Thymus (tissue), 11 donors: ENCODE measurements around the gene BDKRB1. TPM values are rescaled to one million over a fixed set of nuclear protein-coding genes. Genes with fewer than 3 reads are reported as not detected.

Experiments
- DNase-seq, 9 donors: peaks; one replicate each; pipeline ENCODE4 v3.0.0-alpha.2; 2013; ENCODE audit warnings: low spot score in 9 of 9, low read depth in 6 of 9, missing footprints in 1 of 9
- H3K27ac ChIP-seq, 2 donors: one replicate each; pipeline ENCODE4 v1.5.1; 2013; ENCODE audit warnings: control low read depth in 1 of 2, low read depth in 1 of 2, low read length in 1 of 2, mild to moderate bottlenecking in 1 of 2, moderate library complexity in 1 of 2
- H3K27me3 ChIP-seq, 2 donors: one replicate each; pipeline ENCODE4 v1.5.1; 2013; ENCODE audit warnings: low read length in 1 of 2; ENCODE audit not compliant: control insufficient read depth in 2 of 2, insufficient read depth in 1 of 2
- H3K36me3 ChIP-seq, 2 donors: one replicate each; pipeline ENCODE4 v1.5.1; 2013; ENCODE audit warnings: low read length in 1 of 2, mild to moderate bottlenecking in 1 of 2, moderate library complexity in 1 of 2; ENCODE audit not compliant: control insufficient read depth in 2 of 2, insufficient read depth in 2 of 2
- H3K4me1 ChIP-seq, 2 donors: one replicate each; pipeline ENCODE4 v1.5.1; 2013; ENCODE audit warnings: low read length in 2 of 2; ENCODE audit not compliant: control insufficient read depth in 2 of 2, insufficient read depth in 2 of 2
- H3K4me3 ChIP-seq, 2 donors: one replicate each; pipeline ENCODE4 v1.5.1; 2013; ENCODE audit warnings: low read length in 2 of 2, control low read depth in 1 of 2, mild to moderate bottlenecking in 1 of 2
- H3K9me3 ChIP-seq, 2 donors: one replicate each; pipeline ENCODE4 v1.5.1; 2013; ENCODE audit warnings: low read length in 1 of 2, mild to moderate bottlenecking in 1 of 2; ENCODE audit not compliant: control insufficient read depth in 2 of 2, insufficient read depth in 1 of 2
- WGBS: extraction: QIAGEN DNeasy Blood & Tissue Kit; methylation state at CpG from one replicate; pipeline ENCODE4 v1.1.7; 2013; 5-methylcytosine and 5-hydroxymethylcytosine counted together
- polyA plus RNA-seq: library from polyadenylated mRNA; stranded (reverse); fragments of 200-250 nt; gene quantifications from one replicate; pipeline ENCODE4 v1.2.3, GENCODE V29; 2013
- total RNA-seq: library from RNA; stranded (reverse); fragments of 120-200 nt; gene quantifications from one replicate; pipeline ENCODE4 v1.2.4, GENCODE V29; 2013
- donor health status: healthy.

The BDKRB1 gene
- total and polyA plus RNA-seq, 2 donors = 0.05 to 0.62 TPM

GRCh38 chr14:96261772-96262655 is 6.0 kb downstream of the BDKRB1 start:
- Histone ChIP-seq H3K4me3 (no peak overlapping the region), H3K27ac (no peak overlapping the region), H3K27me3 (peaks cover 0 to 1% of the 10 kb centered on the region in 2 donors), H3K9me3 (no peaks in the 10 kb centered on the region), H3K4me1 (peaks cover 0 to under 1% of the 10 kb centered on the region in 2 donors), H3K36me3 (no peaks in the 10 kb centered on the region)
- DNase-seq = no peak
- 92% methylated on average over 16 of the region's 16 CpGs for WGBS

- WGBS = 93% methylated on average over 20 of the region's 20 CpGs
- DNase-seq = no peak
- Histone ChIP-seq H3K4me1 (peaks cover 0 to 2% of the 10 kb centered on the region in 2 donors), H3K9me3 (no peaks in the 10 kb centered on the region), H3K27me3 (no peaks in the 10 kb centered on the region), H3K27ac (no peak overlapping the region), H3K36me3 (no peaks in the 10 kb centered on the region), H3K4me3 (no peak overlapping the region)
Measured at GRCh38 chr14:96263347-96264199, 7.6 kb downstream of the BDKRB1 start.

DNA sequence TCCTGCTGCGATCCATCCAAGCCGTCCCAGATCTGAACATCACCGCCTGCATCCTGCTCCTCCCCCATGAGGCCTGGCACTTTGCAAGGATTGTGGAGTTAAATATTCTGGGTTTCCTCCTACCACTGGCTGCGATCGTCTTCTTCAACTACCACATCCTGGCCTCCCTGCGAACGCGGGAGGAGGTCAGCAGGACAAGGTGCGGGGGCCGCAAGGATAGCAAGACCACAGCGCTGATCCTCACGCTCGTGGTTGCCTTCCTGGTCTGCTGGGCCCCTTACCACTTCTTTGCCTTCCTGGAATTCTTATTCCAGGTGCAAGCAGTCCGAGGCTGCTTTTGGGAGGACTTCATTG is 8.2 kb downstream of the BDKRB1 start:
- Histone ChIP-seq H3K27ac (no peak overlapping the region), H3K4me3 (no peak overlapping the region), H3K36me3 (no peaks in the 10 kb centered on the region), H3K9me3 (no peaks in the 10 kb centered on the region), H3K27me3 (no peaks in the 10 kb centered on the region), H3K4me1 (peaks cover 0 to 2% of the 10 kb centered on the region in 2 donors)
- WGBS = 91% methylated on average over 14 of the region's 14 CpGs
- no peak for DNase-seq

GRCh38 chr14:96264853-96265252 is 8.8 kb downstream of the BDKRB1 start:
- Histone ChIP-seq H3K36me3 (no peaks in the 10 kb centered on the region), H3K27me3 (no peaks in the 10 kb centered on the region), H3K4me1 (peaks cover 0 to 2% of the 10 kb centered on the region in 2 donors), H3K27ac (no peak overlapping the region), H3K4me3 (no peak overlapping the region), H3K9me3 (no peaks in the 10 kb centered on the region)
- 83% methylated on average over 3 of the region's 3 CpGs for WGBS
- DNase-seq = no peak

- Histone ChIP-seq H3K36me3 (no peaks in the 10 kb centered on the region), H3K4me3 (no peak overlapping the region), H3K4me1 (peaks cover 0 to 2% of the 10 kb centered on the region in 2 donors), H3K27ac (no peak overlapping the region), H3K27me3 (no peaks in the 10 kb centered on the region), H3K9me3 (no peaks in the 10 kb centered on the region)
- 81% methylated on average over 16 of the region's 16 CpGs for WGBS
- no peak for DNase-seq
Measured at GRCh38 chr14:96265383-96266095, 9.5 kb downstream of the BDKRB1 start.

GRCh38 chr14:96267336-96267735 is 11.3 kb downstream of the BDKRB1 start:
- Histone ChIP-seq H3K4me1 (peaks cover 0 to 2% of the 10 kb centered on the region in 2 donors), H3K27me3 (no peaks in the 10 kb centered on the region), H3K9me3 (no peaks in the 10 kb centered on the region), H3K27ac (no peak overlapping the region), H3K4me3 (no peak overlapping the region), H3K36me3 (no peaks in the 10 kb centered on the region)
- peak in 1 of 9 donors; percentile 25 for DNase-seq
- 55% methylated on average over 3 of the region's 3 CpGs for WGBS

- WGBS = 97% methylated on average over 5 of the region's 5 CpGs
- Histone ChIP-seq H3K4me3 (no peak overlapping the region), H3K27me3 (no peaks in the 10 kb centered on the region), H3K27ac (no peak overlapping the region), H3K9me3 (no peaks in the 10 kb centered on the region), H3K36me3 (no peaks in the 10 kb centered on the region), H3K4me1 (peaks cover 0 to 2% of the 10 kb centered on the region in 2 donors)
- no peak for DNase-seq
Measured at GRCh38 chr14:96267916-96268315, 11.9 kb downstream of the BDKRB1 start.

DNA sequence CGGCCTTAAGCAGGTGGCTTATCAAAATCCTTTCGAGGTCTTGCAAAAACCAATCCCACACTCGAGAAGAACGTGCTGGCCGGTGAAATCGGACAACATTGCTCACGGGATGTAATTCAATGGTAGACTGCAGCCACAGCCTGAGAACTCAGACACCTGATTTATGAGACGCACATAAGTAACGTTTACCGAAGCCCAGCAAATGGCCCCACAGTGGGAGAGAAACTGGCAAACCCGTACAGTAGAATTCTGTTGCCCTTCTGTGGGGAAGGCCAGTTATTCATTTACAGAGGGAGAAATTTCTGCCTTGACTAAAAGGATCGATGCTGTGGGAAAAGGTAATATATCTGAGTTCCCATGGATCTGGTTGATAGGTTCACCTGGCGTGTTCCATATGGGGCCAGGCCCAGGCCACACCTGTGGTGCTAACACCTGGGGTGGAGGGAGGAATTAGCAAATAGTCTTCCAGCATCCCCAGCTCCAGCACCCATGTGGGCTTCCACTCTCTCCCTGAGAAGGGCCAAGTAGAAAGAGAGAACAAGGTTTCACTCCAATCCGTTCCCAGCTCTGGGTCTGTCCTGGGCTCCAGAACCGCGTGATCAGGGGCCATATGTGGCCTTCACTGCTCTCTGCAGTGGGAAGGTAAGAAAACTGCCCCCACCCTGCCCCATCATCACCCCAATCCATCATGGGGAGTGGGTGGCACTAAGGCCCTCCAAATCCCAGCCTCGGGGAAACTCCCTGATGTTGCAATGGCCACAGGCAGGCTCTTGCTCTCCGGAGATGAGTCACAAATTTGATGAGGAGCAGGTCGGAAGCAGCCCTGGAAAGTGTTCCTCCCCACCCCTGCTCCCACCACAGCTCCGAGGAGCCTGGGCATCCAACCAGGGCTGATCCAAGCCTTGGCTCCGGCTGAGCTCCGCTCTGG is 12.7 kb downstream of the BDKRB1 start:
- H3K4me1 ChIP-seq = peaks cover 0 to 2% of the 10 kb centered on the region in 2 donors

More for the DNA sequence above, 12.7 kb downstream of the BDKRB1 start:
- Histone ChIP-seq H3K9me3 (no peaks in the 10 kb centered on the region), H3K27ac (no peak overlapping the region), H3K4me3 (no peak overlapping the region), H3K27me3 (no peaks in the 10 kb centered on the region), H3K36me3 (no peaks in the 10 kb centered on the region)
- DNase-seq = no peak
- 92% methylated on average over 22 of the region's 22 CpGs for WGBS
